NCI-H82 (cell line): Measurements from ENCODE around the gene TMEM80.
A peak's percentile ranks its signal among the peaks of the same experiment; 100 is the strongest.
"Not testable (repeated sequence)": the region's sequence is repeated elsewhere in the genome, so short reads cannot be mapped to it uniquely, and the experiment has no call there.

Experiments
- DNase-seq: peaks from one replicate; lab custom pipeline; 2025; lab: John Stamatoyannopoulos, UW

The TMEM80 gene

GRCh38 chr11:721741-722345 is 26.2 kb downstream of the TMEM80 start:
- peak; percentile 45 for DNase-seq

GRCh38 chr11:722346-722811 is 26.8 kb downstream of the TMEM80 start:
- DNase-seq: no peak

GRCh38 chr11:723120-723883 is 27.7 kb downstream of the TMEM80 start:
- DNase-seq: peak; percentile 36

- DNase-seq: peak; percentile 39
These were observed 28.6 kb downstream of the TMEM80 start for GRCh38 chr11:724049-724777.

GRCh38 chr11:724778-725386 is 29.3 kb downstream of the TMEM80 start:
- DNase-seq: no peak

- no peak for DNase-seq
These were observed 30.1 kb downstream of the TMEM80 start for GRCh38 chr11:725624-726202.

- DNase-seq: peak; percentile 73
These were observed 30.9 kb downstream of the TMEM80 start for GRCh38 chr11:726278-727220.

- DNase-seq: no peak
These were observed 31.7 kb downstream of the TMEM80 start for GRCh38 chr11:727281-727701.

GRCh38 chr11:727859-728748 is 32.5 kb downstream of the TMEM80 start:
- DNase-seq: peak; percentile 83

GRCh38 chr11:728901-729491 is 33.4 kb downstream of the TMEM80 start:
- no peak for DNase-seq

- DNase-seq: no peak
These were observed 34.0 kb downstream of the TMEM80 start for GRCh38 chr11:729492-730074.

- DNase-seq: no peak
These were observed 37.5 kb downstream of the TMEM80 start for GRCh38 chr11:733072-733471.

- not testable (repeated sequence) for DNase-seq
These were observed 38.9 kb downstream of the TMEM80 start for GRCh38 chr11:734541-734940.

- DNase-seq: no peak
These were observed 41.8 kb downstream of the TMEM80 start for GRCh38 chr11:737366-737765.

- DNase-seq: not testable (repeated sequence)
These were observed 42.3 kb downstream of the TMEM80 start for GRCh38 chr11:737899-738298.

GRCh38 chr11:742156-742546 is 46.5 kb downstream of the TMEM80 start:
- DNase-seq: no peak

- no peak for DNase-seq
These were observed 47.1 kb downstream of the TMEM80 start for GRCh38 chr11:742571-743201.

- no peak for DNase-seq
These were observed 49.8 kb downstream of the TMEM80 start for GRCh38 chr11:745428-745827.
